PC-3 (cell line): ENCODE results near the gene ANKIB1. TPM values are rescaled to one million over a fixed set of nuclear protein-coding genes. Genes with fewer than 3 reads are reported as not detected.

Experiments
- ATAC-seq: fragments of 200-7000 bp; cut with Tn5 transposase; 2 replicates; pipeline ENCODE4 v1.9.1; 2020; ENCODE audit warnings: mild to moderate bottlenecking, moderate library complexity
- BruUV-seq: library from RNA; stranded (reverse); fragments of 400-500 nt; replicated peaks from 2 replicates; lab custom pipeline; 2021; lab: Mats Ljungman, UMichigan
- CTCF ChIA-PET: fragments of 300-600 bp; sonication (Branson Sonifier 250); formaldehyde crosslinking; loops from one replicate; lab custom pipeline; 2022; ENCODE audit warnings: antibody characterized with exemption; lab: Charles Lee
- POLR2A ChIA-PET: fragments of 300-600 bp; sonication (Branson Sonifier 250); formaldehyde crosslinking; loops from one replicate; lab custom pipeline; 2022; ENCODE audit warnings: antibody characterized with exemption; ENCODE audit not compliant: unreplicated experiment; lab: Charles Lee
- DNase-seq: peaks from one replicate; pipeline ENCODE4 v3.0.0-alpha.2; 2015
- H2AFZ ChIP-seq: fragments of 300-600 bp; sonication (generic); 2 replicates; pipeline ENCODE4 v1.6.0; 2016; ENCODE audit warnings: antibody characterized with exemption, low read length
- H3F3A ChIP-seq: fragments of 300-600 bp; sonication (generic); one replicate; pipeline ENCODE4 v1.6.0; 2017; ENCODE audit warnings: antibody characterized with exemption, low read length, control low read depth, mild to moderate bottlenecking; ENCODE audit not compliant: unreplicated experiment
- H3K27ac ChIP-seq: fragments of 300-600 bp; sonication (generic); 2 replicates; pipeline ENCODE4 v1.5.1; 2016; ENCODE audit warnings: mild to moderate bottlenecking, low read length
- H3K27me3 ChIP-seq: fragments of 300-600 bp; sonication (generic); 2 replicates; pipeline ENCODE4 v1.6.1; 2016; ENCODE audit warnings: low read length, mixed read lengths
- H3K36me3 ChIP-seq: fragments of 300-600 bp; sonication (generic); 2 replicates; pipeline ENCODE4 v1.6.1; 2016; ENCODE audit warnings: low read depth, mixed run types, low read length, mixed read lengths
- H3K4me1 ChIP-seq: fragments of 300-600 bp; sonication (generic); 2 replicates; pipeline ENCODE4 v1.5.1; 2016; ENCODE audit warnings: low read length; ENCODE audit not compliant: insufficient read depth
- H3K4me2 ChIP-seq: fragments of 300-600 bp; sonication (generic); 2 replicates; pipeline ENCODE4 v1.6.0; 2016; ENCODE audit warnings: low read length
- H3K4me3 ChIP-seq: fragments of 300-600 bp; sonication (generic); 2 replicates; pipeline ENCODE4 v1.5.1; 2016; ENCODE audit warnings: mild to moderate bottlenecking, low read length, mixed read lengths
- H3K79me2 ChIP-seq: fragments of 300-600 bp; sonication (generic); 2 replicates; pipeline ENCODE4 v1.6.1; 2017; ENCODE audit warnings: low read length, mixed read lengths
- H3K9ac ChIP-seq: fragments of 300-600 bp; sonication (generic); 2 replicates; pipeline ENCODE4 v1.6.0; 2016; ENCODE audit warnings: mild to moderate bottlenecking, low read length
- H3K9me2 ChIP-seq: fragments of 300-600 bp; sonication (generic); replicated peaks from 2 replicates; pipeline ENCODE4 v1.6.1; 2016; ENCODE audit warnings: mixed run types, low read length, mixed read lengths
- H3K9me3 ChIP-seq: fragments of 300-600 bp; sonication (generic); 2 replicates; pipeline ENCODE4 v1.6.1; 2016; ENCODE audit warnings: low read length, mixed read lengths
- H4K20me1 ChIP-seq: fragments of 300-600 bp; sonication (generic); 2 replicates; pipeline ENCODE4 v1.6.1; 2016; ENCODE audit warnings: low read length, mixed read lengths
- CTCF ChIP-seq: fragments of 300-600 bp; sonication (generic); conservative IDR thresholded peaks from 2 replicates; pipeline ENCODE4 v1.5.1; 2017; ENCODE audit warnings: antibody characterized with exemption, low read depth, mild to moderate bottlenecking, low read length
- EZH2 ChIP-seq: fragments of 300-600 bp; sonication (generic); IDR thresholded peaks from one replicate; pipeline ENCODE4 v1.6.1; 2017; ENCODE audit warnings: antibody characterized with exemption, mild to moderate bottlenecking, low read length; ENCODE audit not compliant: unreplicated experiment
- EZH2phosphoT487 ChIP-seq: fragments of 300-600 bp; sonication (generic); IDR thresholded peaks from 2 replicates; pipeline ENCODE4 v1.6.1; 2018; ENCODE audit warnings: mild to moderate bottlenecking, antibody characterized with exemption, low read length, borderline replicate concordance
- intact Hi-C: fragments of 100-400 bp; cut with micrococcal nuclease; formaldehyde crosslinking; loops from 2 replicates; pipeline ENCODE4 v1.9.0; 2023
- total RNA-seq: library from RNA; depleted of rRNA; stranded (reverse); fragments of >200 nt; gene quantifications from 2 replicates; pipeline ENCODE4 v1.2.3, GENCODE V29; 2014

Gene ANKIB1
- total RNA-seq, 1 experiment from 2014 or later, result 32.1 TPM

DNA sequence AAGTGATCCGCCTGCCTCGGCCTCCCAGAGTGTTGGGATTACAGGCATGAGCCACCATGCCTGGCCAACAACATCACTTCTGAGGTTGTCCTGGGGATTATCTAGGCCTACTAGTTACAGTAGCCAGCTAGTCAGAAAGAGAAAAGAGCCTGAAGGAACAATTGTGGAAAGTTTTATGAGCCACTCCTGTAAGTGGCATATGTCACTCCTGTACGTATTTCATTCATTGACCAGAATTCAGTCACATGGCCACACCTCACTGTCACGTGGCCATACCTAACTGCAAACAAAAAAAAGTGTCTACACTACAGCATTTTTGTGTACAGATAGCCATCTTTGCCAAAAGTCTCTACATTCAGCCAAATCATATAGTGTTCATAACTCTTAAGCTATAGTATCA lies 85.7 kb downstream of the ANKIB1 start:
- DNase-seq (no peak), ATAC-seq (no peak)
- no peaks in the 10 kb centered on the region for H3K9me3 ChIP-seq
- ChIA-PET CTCF (no interaction called here), POLR2A (interaction anchor here (0.6 kb wide), 1 partner anchor 15 kb away, joined by 3 read pairs; no protein-coding TSS in a partner anchor)
- no peak overlapping the region for H3K27ac ChIP-seq
- no peaks in the 10 kb centered on the region for H4K20me1 ChIP-seq
- H3K36me3 ChIP-seq, result peaks cover 5% of the 10 kb centered on the region; the same call in 1 of the 2 replicates
- no peak overlapping the region for H3K9ac ChIP-seq
- TF ChIP-seq CTCF (no peak), EZH2 (no peak), EZH2phosphoT487 (no peak)
- no peak overlapping the region for H3K4me3 ChIP-seq
- no peaks in the 10 kb centered on the region for H3K9me2 ChIP-seq
- no peak overlapping the region for H3K4me2 ChIP-seq
- no TSS peak for BruUV-seq
- intact Hi-C loops, result no loop called here
- H3K79me2 ChIP-seq, result no peaks in the 10 kb centered on the region
- no peaks in the 10 kb centered on the region for H3K4me1 ChIP-seq
- no peaks in the 10 kb centered on the region for H3F3A ChIP-seq
- no peaks in the 10 kb centered on the region for H3K27me3 ChIP-seq
- no peak overlapping the region for H2AFZ ChIP-seq

- DNase-seq, result no peak
- no peaks in the 10 kb centered on the region for H4K20me1 ChIP-seq
- H3K4me3 ChIP-seq, result no peak overlapping the region
- no peak overlapping the region for H3K9ac ChIP-seq
- H3K9me2 ChIP-seq, result no peaks in the 10 kb centered on the region
- no peak overlapping the region for H3K4me2 ChIP-seq
- CTCF ChIA-PET, result no interaction called here
- no peaks in the 10 kb centered on the region for H3K4me1 ChIP-seq
- H2AFZ ChIP-seq, result no peak overlapping the region
- no peaks in the 10 kb centered on the region for H3K79me2 ChIP-seq
- intact Hi-C loops, result no loop called here
- BruUV-seq, result no TSS peak
- peaks cover 3% of the 10 kb centered on the region; the same call in 1 of the 2 replicates for H3K36me3 ChIP-seq
- no peak for ATAC-seq
- POLR2A ChIA-PET, result no interaction called here
- no peaks in the 10 kb centered on the region for H3K9me3 ChIP-seq
- no peaks in the 10 kb centered on the region for H3K27me3 ChIP-seq
- H3K27ac ChIP-seq, result no peak overlapping the region
- TF ChIP-seq CTCF (no peak), EZH2phosphoT487 (no peak), EZH2 (no peak)
- H3F3A ChIP-seq, result no peaks in the 10 kb centered on the region
These were observed 87.0 kb downstream of the ANKIB1 start for GRCh38 chr7:92332782-92333181.

DNA sequence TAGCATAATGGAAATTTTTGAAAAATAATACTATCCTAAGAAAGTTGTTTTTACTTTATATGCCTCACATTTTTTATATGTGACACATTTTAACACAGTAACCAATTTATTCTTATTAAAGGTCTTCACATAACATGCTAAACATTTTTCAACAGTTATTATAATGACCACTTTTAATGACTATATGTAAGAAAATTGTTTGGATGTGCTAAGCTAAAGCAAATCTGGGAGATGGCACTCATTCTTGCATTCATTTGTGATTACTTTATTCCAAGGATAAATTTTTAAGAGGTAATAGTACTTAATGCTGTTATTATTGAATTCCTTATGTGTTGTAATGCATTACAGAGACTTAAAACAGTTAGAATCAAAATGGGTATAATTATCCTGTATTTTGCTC lies 88.1 kb downstream of the ANKIB1 start:
- BruUV-seq, result no TSS peak
- H3K9me3 ChIP-seq, result no peaks in the 10 kb centered on the region
- no peaks in the 10 kb centered on the region for H4K20me1 ChIP-seq
- no peak overlapping the region for H3K4me3 ChIP-seq
- no peak overlapping the region for H2AFZ ChIP-seq
- ATAC-seq, result no peak
- no peaks in the 10 kb centered on the region for H3F3A ChIP-seq
- H3K4me1 ChIP-seq, result no peaks in the 10 kb centered on the region
- no peaks in the 10 kb centered on the region for H3K9me2 ChIP-seq
- no peak overlapping the region for H3K4me2 ChIP-seq
- H3K79me2 ChIP-seq, result no peaks in the 10 kb centered on the region
- ChIA-PET POLR2A (no interaction called here), CTCF (no interaction called here)
- intact Hi-C loops, result no loop called here
- no peaks in the 10 kb centered on the region; the same call in 1 of the 2 replicates for H3K36me3 ChIP-seq
- TF ChIP-seq CTCF (no peak), EZH2phosphoT487 (no peak), EZH2 (no peak)
- H3K27ac ChIP-seq, result no peak overlapping the region
- no peak overlapping the region for H3K9ac ChIP-seq
- no peaks in the 10 kb centered on the region for H3K27me3 ChIP-seq
- no peak for DNase-seq
